NCI-H2171 treated with DMSO at 0.1 percent for 48 hours (cell line): ENCODE data around the gene ZNF148.
"Not testable (repeated sequence)": the region's sequence is repeated elsewhere in the genome, so short reads cannot be mapped to it uniquely, and the experiment has no call there.

Source experiments
- DNase-seq: peaks from one replicate; lab custom pipeline; 2025; lab: John Stamatoyannopoulos, UW

ZNF148 gene

DNA sequence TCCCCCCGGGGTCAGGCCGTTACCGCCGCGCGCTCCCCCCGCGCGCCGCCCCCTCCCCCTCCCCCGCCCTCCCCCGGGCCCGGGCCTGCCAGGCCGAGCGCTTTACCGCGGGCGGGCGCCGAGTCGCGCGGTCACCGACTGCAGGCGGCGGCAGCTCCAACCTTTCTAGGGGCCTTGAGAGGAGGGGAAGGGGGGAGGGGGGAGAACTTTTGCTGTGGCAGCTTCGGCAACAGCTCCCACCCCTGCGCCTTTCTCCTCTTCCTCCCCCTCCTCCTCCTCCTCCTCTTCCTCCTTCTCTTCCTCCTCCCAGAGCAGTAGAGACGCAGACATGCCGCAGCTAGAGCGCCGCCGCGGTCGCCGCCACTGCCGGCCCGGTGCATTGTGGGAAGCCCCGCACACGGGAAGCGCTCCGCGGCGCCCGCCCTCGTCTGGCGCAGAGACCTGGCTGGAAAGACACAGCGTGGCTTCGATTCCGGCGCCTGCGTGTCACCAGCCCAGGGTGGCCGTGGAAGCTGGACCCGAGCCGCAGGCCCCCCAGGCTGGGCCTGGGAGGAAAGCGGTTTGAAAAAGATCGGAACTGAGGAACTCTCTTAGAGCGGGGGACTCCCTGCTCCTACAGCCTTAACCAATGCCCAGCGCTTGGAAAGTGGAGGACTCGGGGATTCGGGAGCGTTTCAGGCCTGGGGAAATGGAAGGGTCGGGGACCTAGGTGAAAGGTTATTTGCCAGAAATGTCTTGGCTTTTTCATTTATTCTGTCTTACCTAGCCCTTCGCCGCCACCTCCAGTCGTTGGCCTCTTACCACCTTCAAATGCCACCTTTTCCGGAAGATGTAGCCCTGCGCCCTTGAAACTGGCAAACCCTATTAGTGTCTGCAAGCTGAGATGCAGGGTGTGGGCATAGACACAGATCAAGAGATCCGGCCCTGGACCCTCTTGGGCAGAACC lies at the start of gene ZNF148:
Gene ZNF148, minus strand, starts transcription at position 330 of the 946 bp plus-strand sequence. CDS start 61,685 bp downstream, outside the sequence.
- peak; percentile 85 for DNase-seq

DNA sequence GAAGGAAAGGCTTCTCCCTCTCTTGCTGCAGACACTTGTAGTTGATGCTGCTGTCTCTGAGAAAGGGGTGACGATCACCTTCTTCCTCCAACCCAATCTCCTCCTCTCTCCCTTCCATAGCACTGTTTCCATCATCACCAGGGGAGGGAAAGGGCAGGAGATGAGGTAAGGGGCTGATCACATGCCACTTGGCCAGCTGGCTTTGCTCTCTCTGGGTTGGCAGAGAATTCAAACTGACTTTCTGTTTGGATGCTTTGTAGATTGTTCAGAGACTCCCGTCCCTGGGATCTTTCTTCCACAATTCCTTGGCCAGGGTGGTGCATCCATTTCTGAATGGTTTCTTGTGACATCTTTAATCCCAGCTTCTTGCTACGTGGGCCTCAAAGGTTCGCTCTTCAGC lies 43.2 kb upstream of the ZNF148 start:
- no peak for DNase-seq

GRCh38 chr3:125416235-125416634 lies 41.1 kb upstream of the ZNF148 start:
- DNase-seq = no peak

DNA sequence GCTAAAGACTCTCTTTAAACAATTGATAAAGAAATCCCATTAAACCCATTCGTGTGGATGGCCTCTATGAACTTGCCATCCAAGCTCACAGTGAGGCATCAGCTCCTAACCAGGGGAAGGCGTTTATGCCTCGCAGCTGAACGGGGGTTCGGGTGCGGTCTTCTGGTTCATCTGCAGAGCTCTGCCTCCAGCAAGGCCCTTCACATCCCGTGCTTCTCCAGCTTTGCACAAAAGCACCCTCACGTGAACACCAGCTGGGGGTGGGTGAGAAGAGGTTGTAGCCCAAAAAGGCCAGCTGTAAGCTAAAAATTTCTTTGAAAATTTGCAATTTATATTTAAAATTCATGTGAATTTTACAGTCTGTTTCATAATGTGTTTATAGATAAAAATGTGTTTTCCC lies 39.5 kb upstream of the ZNF148 start:
- DNase-seq = no peak

- no peak for DNase-seq
Measured at GRCh38 chr3:125410922-125411321, 35.8 kb upstream of the ZNF148 start.

GRCh38 chr3:125406070-125406469 lies 30.9 kb upstream of the ZNF148 start:
- no peak for DNase-seq

DNA sequence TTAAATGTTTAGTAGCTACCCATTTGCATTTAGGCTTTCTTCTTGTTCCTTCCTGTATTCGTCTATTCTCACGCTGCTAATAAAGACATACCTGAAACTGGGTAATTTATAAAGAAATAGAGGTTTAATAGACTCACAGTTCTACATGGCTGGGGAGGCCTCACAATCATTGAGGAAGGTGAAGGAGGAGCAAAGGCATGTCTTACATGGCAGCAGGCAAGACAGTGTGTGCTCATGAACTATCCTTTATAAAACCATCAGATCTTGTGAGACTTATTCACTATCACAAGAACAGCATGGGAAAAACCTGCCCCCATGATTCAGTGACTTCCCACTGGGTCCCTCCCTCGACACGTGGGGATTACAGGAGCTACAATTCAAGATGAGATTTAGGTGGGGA lies 30.4 kb upstream of the ZNF148 start:
- not testable (repeated sequence) for DNase-seq

GRCh38 chr3:125403789-125404188 lies 28.7 kb upstream of the ZNF148 start:
- DNase-seq = no peak

DNA sequence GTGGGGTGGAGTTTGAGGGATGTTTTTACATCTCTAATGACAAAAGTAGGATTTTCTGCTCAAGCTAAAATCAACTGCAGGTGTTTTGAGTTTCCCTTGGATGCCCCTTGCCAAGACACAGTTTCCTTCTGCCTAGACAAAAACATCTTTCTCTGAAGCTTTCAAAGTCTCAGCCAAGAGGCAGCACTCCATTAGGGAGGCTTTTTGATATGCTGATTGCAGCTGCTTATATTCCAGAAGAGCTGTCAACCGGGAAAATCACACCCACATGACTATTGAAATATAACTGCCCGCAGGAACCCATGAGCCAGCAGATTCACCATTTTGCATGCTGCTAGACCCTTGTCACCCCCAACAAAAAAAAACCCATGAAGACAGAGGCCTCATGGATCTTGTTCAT lies 27.5 kb upstream of the ZNF148 start:
- no peak for DNase-seq

DNA sequence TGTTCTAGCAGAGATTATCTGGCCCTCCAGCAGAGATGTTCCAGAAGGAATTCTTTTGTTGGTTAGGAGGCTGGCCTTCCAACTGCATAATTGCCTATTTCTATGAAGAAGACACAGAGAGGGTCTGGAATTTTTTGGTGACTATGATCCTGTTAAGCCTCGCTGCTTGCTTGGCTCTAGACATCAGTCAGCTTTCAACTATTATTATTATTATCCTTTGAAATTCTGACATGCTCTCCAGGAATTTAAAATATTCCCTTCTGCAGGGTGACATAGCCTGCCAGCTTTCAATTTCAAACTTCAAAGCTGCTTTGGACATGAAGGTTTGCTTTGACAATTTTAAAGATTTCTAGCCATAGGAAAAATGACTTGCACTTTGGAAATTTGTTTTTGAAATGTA lies 26.3 kb upstream of the ZNF148 start:
- no peak for DNase-seq

DNA sequence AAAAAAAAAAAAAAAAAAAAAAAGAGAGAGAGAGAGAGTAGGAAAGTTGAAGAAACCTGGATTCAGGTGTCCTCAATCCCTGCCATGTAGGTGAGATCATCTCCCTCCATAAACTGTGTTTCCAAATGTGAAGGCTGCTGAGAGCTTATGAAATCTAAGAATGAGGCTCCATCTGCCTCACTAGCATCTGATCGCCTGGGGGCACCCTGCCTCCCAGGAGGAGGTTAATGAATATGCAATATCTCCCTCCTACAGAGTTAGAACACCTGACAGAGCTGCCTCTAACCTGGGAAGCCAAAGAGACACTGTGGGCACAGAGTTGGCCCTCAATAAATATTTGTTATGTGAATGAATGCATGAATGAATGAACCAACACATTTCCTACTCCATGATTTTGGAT lies 23.8 kb upstream of the ZNF148 start:
- peak; percentile 25 for DNase-seq

- DNase-seq = no peak
Measured at GRCh38 chr3:125395091-125395490, 20.0 kb upstream of the ZNF148 start.

GRCh38 chr3:125394406-125394805 lies 19.3 kb upstream of the ZNF148 start:
- no peak for DNase-seq

- DNase-seq = no peak
Measured at GRCh38 chr3:125389282-125389681, 14.2 kb upstream of the ZNF148 start.

DNA sequence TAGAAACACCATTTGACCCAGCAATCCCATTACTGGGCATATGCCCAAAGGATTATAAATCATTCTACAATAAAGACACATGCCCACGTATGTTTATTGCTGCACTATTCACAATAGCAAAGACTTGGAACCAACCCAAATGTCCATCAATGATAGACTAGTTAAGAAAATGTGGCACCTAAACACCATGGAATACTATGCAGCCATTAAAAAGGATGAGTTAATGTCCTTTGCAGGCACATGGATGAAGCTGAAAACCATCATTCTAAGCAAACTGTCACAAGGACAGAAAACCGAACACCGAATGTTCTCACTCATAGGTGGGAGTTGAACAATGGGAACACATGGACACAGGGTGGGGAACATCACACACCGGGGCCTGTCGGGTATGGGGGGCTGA lies 13.2 kb upstream of the ZNF148 start:
- not testable (repeated sequence) for DNase-seq

DNA sequence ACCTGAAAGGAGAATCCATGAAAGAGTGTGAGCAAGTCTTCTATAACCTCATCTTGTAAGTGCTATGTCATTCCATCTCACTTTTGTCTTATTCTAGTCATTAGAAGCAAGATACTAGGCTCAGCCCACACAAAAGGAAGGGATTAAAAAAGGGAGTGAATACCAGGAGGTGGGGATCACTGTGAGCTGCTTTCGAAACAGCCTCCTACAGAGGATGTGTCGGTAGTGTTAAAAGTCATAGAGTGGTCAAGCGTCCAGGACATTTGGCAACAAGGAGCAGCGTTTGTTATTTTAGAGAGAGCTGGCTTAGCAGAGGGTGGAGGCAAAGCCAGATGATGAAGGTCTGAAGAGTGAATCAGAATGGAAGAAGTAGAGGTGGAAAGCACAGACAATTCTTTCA lies 11.7 kb upstream of the ZNF148 start:
- no peak for DNase-seq

- DNase-seq = no peak
Measured at GRCh38 chr3:125383744-125384143, 8.6 kb upstream of the ZNF148 start.

DNA sequence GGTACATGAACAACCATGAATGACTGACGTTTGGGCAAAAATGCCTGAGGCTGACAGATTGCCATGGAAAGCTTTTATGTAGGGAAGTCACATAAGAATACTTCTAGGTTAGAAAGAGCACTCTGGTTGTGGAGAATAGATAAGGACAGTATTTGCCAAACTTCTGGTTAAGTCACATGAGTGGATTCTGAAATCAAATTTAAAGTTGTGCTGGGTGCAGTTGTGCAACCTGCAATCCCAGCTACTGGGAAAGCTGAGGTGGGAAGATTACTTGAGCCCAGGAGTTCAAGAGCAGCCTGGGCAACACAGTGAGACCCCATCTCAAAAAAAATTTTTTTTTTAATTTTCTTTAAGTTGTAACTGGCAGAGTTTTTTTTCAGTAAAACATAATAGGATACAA lies 7.2 kb upstream of the ZNF148 start:
- no peak for DNase-seq

GRCh38 chr3:125381743-125382142 lies 6.6 kb upstream of the ZNF148 start:
- DNase-seq = no peak

DNA sequence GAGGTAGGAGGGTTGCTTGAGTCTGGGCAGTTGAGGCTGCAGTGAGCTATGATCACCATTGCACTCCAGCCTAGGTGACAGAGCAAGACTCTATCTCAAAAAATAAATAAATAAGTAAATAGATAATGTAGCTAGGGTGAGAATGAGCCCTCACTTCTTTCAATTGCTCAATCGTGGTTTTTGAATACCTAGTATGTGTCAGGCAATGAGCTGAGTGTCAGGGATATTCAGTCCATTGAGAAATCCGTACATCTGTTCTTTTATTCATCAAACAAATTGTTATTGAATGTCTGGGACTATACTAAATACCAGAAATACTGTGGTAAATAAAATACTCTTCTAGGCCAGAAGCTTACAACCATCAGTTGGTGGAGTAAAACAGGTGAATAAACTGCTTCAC lies 6.2 kb upstream of the ZNF148 start:
- DNase-seq = no peak

- DNase-seq = no peak
Measured at GRCh38 chr3:125379483-125379882, 4.4 kb upstream of the ZNF148 start.

DNA sequence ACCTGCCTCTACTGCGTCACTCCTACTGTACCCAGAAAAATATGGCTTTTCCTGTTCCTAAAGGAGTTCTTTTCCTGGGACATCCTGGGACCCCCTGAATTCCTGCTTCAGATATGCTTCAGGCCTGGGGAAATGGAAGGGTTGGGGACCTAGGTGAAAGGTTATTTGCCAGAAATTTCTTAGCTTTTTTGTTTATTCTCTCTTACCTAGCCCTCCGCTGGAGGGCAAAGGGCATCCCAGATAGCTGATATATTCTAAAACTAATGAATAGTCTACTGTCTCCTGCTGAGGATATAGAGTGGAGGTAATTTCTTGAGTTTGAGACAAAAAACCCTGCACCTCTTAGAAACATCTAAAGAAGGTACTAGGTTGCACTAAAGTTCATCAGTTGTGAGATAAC lies 3.6 kb upstream of the ZNF148 start:
- DNase-seq = no peak

- no peak for DNase-seq
Measured at GRCh38 chr3:125375950-125376679, 990 bp upstream of the ZNF148 start.
